Ureter (tissue), 1 donor: Measurements from ENCODE around the gene TMPRSS9. TPM values are rescaled to one million over a fixed set of nuclear protein-coding genes. Genes with fewer than 3 reads are reported as not detected.
A peak's percentile ranks its signal among the peaks of the same experiment; 100 is the strongest.

Experiments
- DNase-seq: peaks from one replicate; pipeline ENCODE4 v3.0.0-alpha.2; 2020; ENCODE audit warnings: low spot score
- total RNA-seq: library from RNA; stranded (reverse); gene quantifications from one replicate; pipeline ENCODE4 v1.2.4, GENCODE V29; 2023
- donor health status: DM: yes; HTN: yes; CAD: no.

The TMPRSS9 gene
- not detected for total RNA-seq

GRCh38 chr19:2359992-2360685, at the start of gene TMPRSS9:
TSS of gene TMPRSS9 (plus strand) at chr19:2360265. CDS start at chr19:2389786, 29,521 bp downstream.
- no peak for DNase-seq

GRCh38 chr19:2311093-2311492, 49.0 kb upstream of the TMPRSS9 start:
- DNase-seq: no peak

GRCh38 chr19:2312820-2313501, 47.1 kb upstream of the TMPRSS9 start:
- DNase-seq: no peak

- DNase-seq: no peak
Observed at GRCh38 chr19:2315121-2315817, 44.8 kb upstream of the TMPRSS9 start.

- DNase-seq: no peak
Observed at GRCh38 chr19:2315818-2316353, 44.2 kb upstream of the TMPRSS9 start.

- DNase-seq: no peak
Observed at GRCh38 chr19:2317300-2317699, 42.8 kb upstream of the TMPRSS9 start.

- no peak for DNase-seq
Observed at GRCh38 chr19:2317756-2318155, 42.3 kb upstream of the TMPRSS9 start.

GRCh38 chr19:2318923-2319322, 41.1 kb upstream of the TMPRSS9 start:
- no peak for DNase-seq

GRCh38 chr19:2319551-2319950, 40.5 kb upstream of the TMPRSS9 start:
- DNase-seq: no peak

- no peak for DNase-seq
Observed at GRCh38 chr19:2320049-2320448, 40.0 kb upstream of the TMPRSS9 start.

GRCh38 chr19:2320939-2321338, 39.1 kb upstream of the TMPRSS9 start:
- DNase-seq: no peak

- DNase-seq: no peak
Observed at GRCh38 chr19:2321565-2322283, 38.3 kb upstream of the TMPRSS9 start.

- DNase-seq: no peak
Observed at GRCh38 chr19:2323707-2324106, 36.4 kb upstream of the TMPRSS9 start.

GRCh38 chr19:2324220-2324948, 35.7 kb upstream of the TMPRSS9 start:
- DNase-seq: no peak

- no peak for DNase-seq
Observed at GRCh38 chr19:2325281-2326046, 34.6 kb upstream of the TMPRSS9 start.

GRCh38 chr19:2326699-2327360, 33.2 kb upstream of the TMPRSS9 start:
- DNase-seq: no peak

- no peak for DNase-seq
Observed at GRCh38 chr19:2327773-2328400, 32.2 kb upstream of the TMPRSS9 start.

GRCh38 chr19:2328401-2329148, 31.5 kb upstream of the TMPRSS9 start, which contains the start of the genes LSM7 and SPPL2B:
TSS of gene LSM7 (minus strand) at chr19:2328586. CDS start at chr19:2328566, 20 bp downstream.
TSS of gene SPPL2B (plus strand) at chr19:2328684. CDS start at chr19:2328710, 26 bp downstream.
- peak; percentile 92 for DNase-seq

- DNase-seq: no peak
Observed at GRCh38 chr19:2329149-2329478, 31.0 kb upstream of the TMPRSS9 start.
